Vagina (tissue), 2 donors: ENCODE results near the gene MACIR.
A peak's percentile ranks its signal among the peaks of the same experiment; 100 is the strongest.

Experiments
- POLR2AphosphoS5 ChIP-seq, 2 donors: sonication (generic); formaldehyde crosslinking; IDR thresholded peaks; one replicate each; pipeline ENCODE4 v1.9.0; 2017; ENCODE audit warnings: antibody characterized with exemption in 2 of 2, mild to moderate bottlenecking in 2 of 2, low read depth in 1 of 2; ENCODE audit not compliant: insufficient read depth in 1 of 2
- TF ChIP-seq, protein P1 (sequence below), 3 experiments: fragments of 450-650 bp in 2 of 3; fragments of 200-600 bp in 1 of 3; sonication (generic) in 1 of 3; IDR thresholded peaks; one replicate each; pipeline ENCODE4 v1.5.1; 2017 to 2019; ENCODE audit warnings: antibody characterized with exemption in 3 of 3, mild to moderate bottlenecking in 2 of 3, moderate library complexity in 2 of 3

DNA sequence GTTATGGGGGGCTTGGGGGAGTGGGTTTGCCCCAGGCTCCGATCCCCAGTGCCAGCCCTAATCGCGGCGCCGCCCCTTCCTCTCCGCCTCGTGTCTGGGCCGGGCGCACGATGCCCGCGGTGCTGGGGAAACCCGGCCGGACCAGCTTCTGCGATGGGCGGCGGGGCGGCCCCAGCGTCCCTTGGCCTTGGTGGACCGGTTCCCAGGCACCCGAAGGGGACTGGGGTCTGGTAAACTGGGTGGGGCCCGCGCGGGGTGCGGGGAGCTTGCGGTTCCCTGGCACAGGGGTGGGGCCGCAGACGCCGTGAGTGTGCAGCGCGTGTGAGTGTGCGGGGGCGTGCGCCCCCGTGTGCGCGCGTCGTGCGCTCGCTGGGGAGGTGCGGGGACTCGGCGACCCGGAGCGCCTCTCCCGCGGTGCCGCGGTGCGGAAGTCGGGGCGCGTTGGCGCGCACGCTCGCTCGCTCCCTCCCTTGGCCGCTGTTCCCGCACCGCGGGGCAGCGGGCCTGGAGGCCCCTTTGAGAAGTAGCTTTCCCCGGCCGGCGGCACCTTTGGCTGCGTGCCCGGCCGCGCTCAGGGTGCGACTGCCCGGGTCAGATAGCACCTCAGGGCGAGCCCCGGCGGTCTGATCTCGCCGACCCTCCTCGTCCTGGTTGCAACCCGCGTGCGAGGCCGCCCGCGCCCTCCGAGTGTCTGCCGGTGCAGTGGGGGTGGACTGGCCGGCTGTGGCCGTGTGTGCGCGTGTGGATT is 568 bp downstream of the MACIR start:
- TF ChIP-seq, protein P1, sequence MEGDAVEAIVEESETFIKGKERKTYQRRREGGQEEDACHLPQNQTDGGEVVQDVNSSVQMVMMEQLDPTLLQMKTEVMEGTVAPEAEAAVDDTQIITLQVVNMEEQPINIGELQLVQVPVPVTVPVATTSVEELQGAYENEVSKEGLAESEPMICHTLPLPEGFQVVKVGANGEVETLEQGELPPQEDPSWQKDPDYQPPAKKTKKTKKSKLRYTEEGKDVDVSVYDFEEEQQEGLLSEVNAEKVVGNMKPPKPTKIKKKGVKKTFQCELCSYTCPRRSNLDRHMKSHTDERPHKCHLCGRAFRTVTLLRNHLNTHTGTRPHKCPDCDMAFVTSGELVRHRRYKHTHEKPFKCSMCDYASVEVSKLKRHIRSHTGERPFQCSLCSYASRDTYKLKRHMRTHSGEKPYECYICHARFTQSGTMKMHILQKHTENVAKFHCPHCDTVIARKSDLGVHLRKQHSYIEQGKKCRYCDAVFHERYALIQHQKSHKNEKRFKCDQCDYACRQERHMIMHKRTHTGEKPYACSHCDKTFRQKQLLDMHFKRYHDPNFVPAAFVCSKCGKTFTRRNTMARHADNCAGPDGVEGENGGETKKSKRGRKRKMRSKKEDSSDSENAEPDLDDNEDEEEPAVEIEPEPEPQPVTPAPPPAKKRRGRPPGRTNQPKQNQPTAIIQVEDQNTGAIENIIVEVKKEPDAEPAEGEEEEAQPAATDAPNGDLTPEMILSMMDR (IDR thresholded peaks at IDR 0.05) = no peak
- peak in 1 of 2 donors; percentile 50 for TF ChIP-seq POLR2AphosphoS5 (IDR thresholded peaks at IDR 0.05; ENCODE audit: insufficient read depth in 1 of 2, low read depth in 1 of 2)
